ENCODE measurements around the gene ETS1.

The ETS1 gene

GRCh38 chr11:128614026-128614425 is 26.7 kb upstream of the ETS1 start:
- peaks cover 58% of the 10 kb centered on the region for H3K4me1 ChIP-seq (ENCODE audit: insufficient read depth, low read length)
- H3K27ac ChIP-seq (ENCODE audit: low read length), result peak overlapping the region; percentile 93
- H3K4me3 ChIP-seq (ENCODE audit: low read depth in 1 of 2, low read length in 2 of 2), result no peak overlapping the region
- 0 out of 2 replicates have a peak overlapping the region, but pooled peaks have one; percentile 19 for H3K4me2 ChIP-seq (ENCODE audit: insufficient read depth, low read length)
- H3K36me3 ChIP-seq (ENCODE audit: insufficient read depth, low read length), result no peaks in the 10 kb centered on the region
- no peaks in the 10 kb centered on the region for H3K27me3 ChIP-seq (ENCODE audit: insufficient read depth, low read length, poor library complexity)
- DNase-seq (no peak), ATAC-seq (ENCODE audit: insufficient read depth, low read depth) (no peak)
- no peaks in the 10 kb centered on the region for H3K79me2 ChIP-seq (ENCODE audit: insufficient read depth, low read length)
- no peaks in the 10 kb centered on the region for H4K20me1 ChIP-seq (ENCODE audit: insufficient read depth, low read length)
- no peak overlapping the region for H2AFZ ChIP-seq (ENCODE audit: low read depth, low read length)
- peak overlapping the region; percentile 38 for H3K9ac ChIP-seq (ENCODE audit: low read depth, low read length)
- no peaks in the 10 kb centered on the region for H3K9me3 ChIP-seq (ENCODE audit: insufficient read depth, low read length, severe bottlenecking)
- TF ChIP-seq CTCF (IDR thresholded peaks at IDR 0.05; ENCODE audit: borderline replicate concordance, extremely low read depth, low read length, poor library complexity, severe bottlenecking), result no peak
- TF ChIP-seq EZH2 (IDR thresholded peaks at IDR 0.05; ENCODE audit: borderline replicate concordance, low read depth, low read length, severe bottlenecking), result no peak

GRCh38 chr11:128613300-128613995 is 26.1 kb upstream of the ETS1 start:
- peak overlapping the region; percentile 93 for H3K27ac ChIP-seq (ENCODE audit: low read length)
- peak overlapping the region; percentile 19 for H3K4me2 ChIP-seq (ENCODE audit: insufficient read depth, low read length)
- peaks cover 63% of the 10 kb centered on the region for H3K4me1 ChIP-seq (ENCODE audit: insufficient read depth, low read length)
- H3K9me3 ChIP-seq (ENCODE audit: insufficient read depth, low read length, severe bottlenecking), result no peaks in the 10 kb centered on the region
- H2AFZ ChIP-seq (ENCODE audit: low read depth, low read length), result peak overlapping the region; percentile 15; the same call in 1 of the 2 replicates
- H3K4me3 ChIP-seq (ENCODE audit: low read depth in 1 of 2, low read length in 2 of 2), result no peak overlapping the region
- ATAC-seq (ENCODE audit: insufficient read depth, low read depth), result peak; percentile 6; the same call in 2 of the 3 replicates
- no peaks in the 10 kb centered on the region for H3K27me3 ChIP-seq (ENCODE audit: insufficient read depth, low read length, poor library complexity)
- H3K79me2 ChIP-seq (ENCODE audit: insufficient read depth, low read length), result no peaks in the 10 kb centered on the region
- H3K9ac ChIP-seq (ENCODE audit: low read depth, low read length), result peak overlapping the region; percentile 38
- no peaks in the 10 kb centered on the region for H4K20me1 ChIP-seq (ENCODE audit: insufficient read depth, low read length)
- DNase-seq, result peak; percentile 75
- no peak for TF ChIP-seq CTCF (IDR thresholded peaks at IDR 0.05; ENCODE audit: borderline replicate concordance, extremely low read depth, low read length, poor library complexity, severe bottlenecking)
- TF ChIP-seq EZH2 (IDR thresholded peaks at IDR 0.05; ENCODE audit: borderline replicate concordance, low read depth, low read length, severe bottlenecking), result no peak
- no peaks in the 10 kb centered on the region for H3K36me3 ChIP-seq (ENCODE audit: insufficient read depth, low read length)

GRCh38 chr11:128610721-128611617 is 23.6 kb upstream of the ETS1 start:
- Histone ChIP-seq H2AFZ (ENCODE audit: low read depth, low read length) (peak overlapping the region; percentile 58), H3K4me1 (ENCODE audit: insufficient read depth, low read length) (peaks cover 74% of the 10 kb centered on the region)
- peak; percentile 2 for TF ChIP-seq CTCF (IDR thresholded peaks at IDR 0.05; ENCODE audit: borderline replicate concordance, extremely low read depth, low read length, poor library complexity, severe bottlenecking)
- no peak for TF ChIP-seq EZH2 (IDR thresholded peaks at IDR 0.05; ENCODE audit: borderline replicate concordance, low read depth, low read length, severe bottlenecking)

More at GRCh38 chr11:128610721-128611617, 23.6 kb upstream of the ETS1 start:
- DNase-seq (peak; percentile 97), ATAC-seq (ENCODE audit: insufficient read depth, low read depth) (peak; percentile 92)
- Histone ChIP-seq H3K27ac (ENCODE audit: low read length) (peak overlapping the region; percentile 93), H3K4me3 (ENCODE audit: low read depth in 1 of 2, low read length in 2 of 2) (peak overlapping the region in 1 of 2 experiments; percentile 37; a peak in 2 of 4 replicates), H3K27me3 (ENCODE audit: insufficient read depth, low read length, poor library complexity) (no peaks in the 10 kb centered on the region), H3K4me2 (ENCODE audit: insufficient read depth, low read length) (peak overlapping the region; percentile 51), H3K9me3 (ENCODE audit: insufficient read depth, low read length, severe bottlenecking) (no peaks in the 10 kb centered on the region), H3K9ac (ENCODE audit: low read depth, low read length) (peak overlapping the region; percentile 53), H3K79me2 (ENCODE audit: insufficient read depth, low read length) (no peaks in the 10 kb centered on the region), H4K20me1 (ENCODE audit: insufficient read depth, low read length) (no peaks in the 10 kb centered on the region), H3K36me3 (ENCODE audit: insufficient read depth, low read length) (no peaks in the 10 kb centered on the region)

Measured in DND-41 (cell line).